HFFc6 (cell line): ENCODE measurements around the gene NSG1. TPM values are rescaled to one million over a fixed set of nuclear protein-coding genes. Genes with fewer than 3 reads are reported as not detected.
A peak's percentile ranks its signal among the peaks of the same experiment; 100 is the strongest.

Experiments used
- DNase-seq: peaks from one replicate; pipeline ENCODE4 v3.0.0-alpha.2; 2018
- H3K27ac Mint-ChIP-seq: 2 replicates; pipeline ENCODE4 v1.8.0; 2020; ENCODE audit warnings: mild to moderate bottlenecking, mixed read lengths
- H3K27me3 Mint-ChIP-seq: 2 replicates; pipeline ENCODE4 v1.8.0; 2021; ENCODE audit warnings: mild to moderate bottlenecking, moderate library complexity, mixed read lengths; ENCODE audit not compliant: insufficient read depth
- H3K36me3 Mint-ChIP-seq: 2 replicates; pipeline ENCODE4 v1.8.0; 2021; ENCODE audit warnings: low read depth, mixed read lengths
- H3K4me1 Mint-ChIP-seq: 2 replicates; pipeline ENCODE4 v1.8.0; 2020; ENCODE audit warnings: low read depth, mixed read lengths
- H3K4me3 Mint-ChIP-seq: 2 replicates; pipeline ENCODE4 v1.8.0; 2020; ENCODE audit warnings: mild to moderate bottlenecking, moderate library complexity, mixed read lengths
- H3K9me3 Mint-ChIP-seq: 2 replicates; pipeline ENCODE4 v1.8.0; 2020; ENCODE audit warnings: mild to moderate bottlenecking, mixed read lengths
- total RNA-seq, 6 experiments: library from RNA; stranded (reverse); fragmentation: NEBNext Ultra II Directional; extraction: Animal tissue kit (Norgen Biotek cat#: 25700); gene quantifications; 2 replicates in 1 of 6; 3 replicates in 5 of 6; pipeline ENCODE4 v1.2.3, GENCODE V29; 2021
- TF ChIP-seq, protein P1 (sequence below): fragments of 200-600 bp; sonication (generic); IDR thresholded peaks from 2 replicates; pipeline ENCODE4 v1.5.0; 2021; ENCODE audit warnings: antibody characterized with exemption, mild to moderate bottlenecking

The NSG1 gene
- total RNA-seq, 6 experiments from 2014 or later = 0.13 to 0.14 TPM; not detected in 4

DNA sequence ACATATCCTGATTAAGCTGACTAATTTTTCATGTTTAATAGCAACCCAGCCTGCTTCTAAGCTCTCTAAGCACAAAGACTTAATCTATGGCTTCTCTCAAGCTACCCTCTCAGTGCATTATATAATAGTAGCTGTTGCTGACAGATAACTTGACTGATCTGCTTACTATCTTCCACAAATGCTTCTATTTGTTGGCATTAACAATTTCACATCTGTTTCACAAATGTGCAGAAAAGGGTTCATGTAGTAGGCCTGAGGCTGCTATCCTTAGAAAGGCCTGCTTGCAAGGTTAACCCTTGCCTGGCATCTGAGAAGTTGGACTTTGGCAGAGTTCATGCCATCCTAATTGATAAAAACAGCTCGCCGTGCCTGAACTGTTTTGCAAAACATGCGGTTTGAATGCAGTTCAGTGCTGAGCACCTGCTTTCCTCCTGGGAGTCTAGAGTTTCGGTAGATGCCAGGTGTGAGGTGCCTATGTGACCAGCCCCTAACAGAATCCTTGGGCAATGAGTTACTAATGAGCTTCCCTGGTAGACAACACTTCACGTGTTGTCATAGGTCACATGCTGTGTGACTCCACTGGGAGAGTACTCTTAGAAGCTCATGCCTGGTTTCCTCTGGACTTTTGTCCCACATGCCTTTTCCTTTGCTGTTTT, 68.4 kb downstream of the NSG1 start:
- Mint-ChIP-seq H3K27me3 (peaks cover 2% of the 10 kb centered on the region), H3K4me3 (no peak overlapping the region), H3K4me1 (peaks cover 57% of the 10 kb centered on the region), H3K27ac (no peak overlapping the region; the same call in 1 of the 2 replicates), H3K9me3 (no peaks in the 10 kb centered on the region), H3K36me3 (peaks cover 43% of the 10 kb centered on the region)
- TF ChIP-seq, protein P1, sequence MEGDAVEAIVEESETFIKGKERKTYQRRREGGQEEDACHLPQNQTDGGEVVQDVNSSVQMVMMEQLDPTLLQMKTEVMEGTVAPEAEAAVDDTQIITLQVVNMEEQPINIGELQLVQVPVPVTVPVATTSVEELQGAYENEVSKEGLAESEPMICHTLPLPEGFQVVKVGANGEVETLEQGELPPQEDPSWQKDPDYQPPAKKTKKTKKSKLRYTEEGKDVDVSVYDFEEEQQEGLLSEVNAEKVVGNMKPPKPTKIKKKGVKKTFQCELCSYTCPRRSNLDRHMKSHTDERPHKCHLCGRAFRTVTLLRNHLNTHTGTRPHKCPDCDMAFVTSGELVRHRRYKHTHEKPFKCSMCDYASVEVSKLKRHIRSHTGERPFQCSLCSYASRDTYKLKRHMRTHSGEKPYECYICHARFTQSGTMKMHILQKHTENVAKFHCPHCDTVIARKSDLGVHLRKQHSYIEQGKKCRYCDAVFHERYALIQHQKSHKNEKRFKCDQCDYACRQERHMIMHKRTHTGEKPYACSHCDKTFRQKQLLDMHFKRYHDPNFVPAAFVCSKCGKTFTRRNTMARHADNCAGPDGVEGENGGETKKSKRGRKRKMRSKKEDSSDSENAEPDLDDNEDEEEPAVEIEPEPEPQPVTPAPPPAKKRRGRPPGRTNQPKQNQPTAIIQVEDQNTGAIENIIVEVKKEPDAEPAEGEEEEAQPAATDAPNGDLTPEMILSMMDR = no peak
- no peak for DNase-seq

GRCh38 chr4:4456351-4456750, 69.4 kb downstream of the NSG1 start:
- H3K9me3 Mint-ChIP-seq = no peaks in the 10 kb centered on the region
- H3K27ac Mint-ChIP-seq = peak overlapping the region; percentile 66; the same call in 1 of the 2 replicates
- TF ChIP-seq, protein P1 = no peak
- H3K36me3 Mint-ChIP-seq = peaks cover 43% of the 10 kb centered on the region
- H3K4me1 Mint-ChIP-seq = peaks cover 57% of the 10 kb centered on the region
- peak; percentile 33 for DNase-seq
- peaks cover 2% of the 10 kb centered on the region for H3K27me3 Mint-ChIP-seq
- no peak overlapping the region for H3K4me3 Mint-ChIP-seq

DNA sequence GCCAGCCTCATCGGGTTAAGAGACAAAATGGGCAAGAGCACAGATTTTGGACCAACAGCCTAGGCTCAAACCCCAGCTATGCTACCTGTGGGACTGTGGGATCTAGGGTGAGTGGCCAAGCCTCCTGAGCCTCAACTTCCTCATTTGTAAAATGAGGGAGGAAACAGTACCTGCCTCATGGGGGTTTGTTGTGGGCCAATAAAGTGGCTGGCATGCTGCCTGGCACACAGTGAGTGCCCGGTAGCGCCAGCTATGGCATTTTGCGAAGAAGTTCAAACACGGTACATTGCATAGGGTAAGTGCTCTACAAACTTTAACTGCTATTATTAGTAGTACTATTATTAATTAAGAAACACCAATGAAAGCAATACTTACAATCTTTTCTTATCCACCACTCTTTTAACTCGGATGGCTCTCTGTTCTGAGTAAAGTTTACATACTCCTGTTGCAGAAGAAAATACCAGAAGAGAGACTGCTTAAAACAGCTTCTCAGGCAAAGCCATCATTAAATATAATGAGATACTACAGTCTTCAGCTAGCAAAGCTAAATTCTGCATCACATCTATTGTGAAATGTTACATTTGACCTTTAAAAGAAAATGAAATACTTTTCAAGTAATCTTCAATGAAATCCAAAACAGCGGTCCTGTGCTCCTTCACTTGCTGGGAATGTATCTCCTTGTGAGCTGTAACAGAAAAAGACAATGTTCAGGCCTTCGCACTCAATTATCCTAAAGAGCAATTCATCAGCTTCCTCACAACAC, 70.1 kb downstream of the NSG1 start:
- peaks cover 59% of the 10 kb centered on the region for H3K4me1 Mint-ChIP-seq
- no peak overlapping the region for H3K4me3 Mint-ChIP-seq
- TF ChIP-seq, protein P1 = no peak
- peak overlapping the region; percentile 66 for H3K27ac Mint-ChIP-seq
- no peaks in the 10 kb centered on the region for H3K9me3 Mint-ChIP-seq
- H3K27me3 Mint-ChIP-seq = peaks cover 2% of the 10 kb centered on the region
- peaks cover 40% of the 10 kb centered on the region for H3K36me3 Mint-ChIP-seq
- no peak for DNase-seq

GRCh38 chr4:4457803-4458553, 71.1 kb downstream of the NSG1 start:
- Mint-ChIP-seq H3K27me3 (peaks cover 2% of the 10 kb centered on the region), H3K36me3 (peaks cover 35% of the 10 kb centered on the region), H3K27ac (peak overlapping the region; percentile 66), H3K9me3 (no peaks in the 10 kb centered on the region), H3K4me1 (peaks cover 66% of the 10 kb centered on the region), H3K4me3 (no peak overlapping the region)
- peak; percentile 75 for DNase-seq
- TF ChIP-seq, protein P1 = no peak

DNA sequence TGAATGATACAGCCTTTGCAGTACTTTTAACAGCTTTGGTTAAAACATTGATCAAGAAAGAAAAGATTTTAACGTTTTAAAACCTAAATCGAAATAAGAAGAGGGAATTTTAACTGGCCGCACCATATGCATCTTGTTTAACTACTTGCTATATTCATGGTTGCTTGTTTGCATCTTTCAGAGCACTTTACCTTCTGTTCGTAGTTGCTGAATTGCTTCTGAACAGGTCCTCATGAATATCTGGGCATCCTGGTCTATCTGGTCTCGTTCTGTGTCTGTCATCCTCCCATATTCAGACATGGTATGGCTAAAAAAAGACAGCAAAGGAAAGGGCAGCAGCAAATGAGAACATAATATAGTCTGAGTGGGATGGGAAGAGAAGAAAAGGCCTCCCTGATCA, 72.3 kb downstream of the NSG1 start:
- peak overlapping the region; percentile 66; the same call in 1 of the 2 replicates for H3K27ac Mint-ChIP-seq
- no peaks in the 10 kb centered on the region for H3K9me3 Mint-ChIP-seq
- H3K27me3 Mint-ChIP-seq = peaks cover 2% of the 10 kb centered on the region
- H3K4me1 Mint-ChIP-seq = peaks cover 67% of the 10 kb centered on the region
- TF ChIP-seq, protein P1 = no peak
- H3K4me3 Mint-ChIP-seq = no peak overlapping the region
- peaks cover 27% of the 10 kb centered on the region for H3K36me3 Mint-ChIP-seq
- no peak for DNase-seq
